B cell (primary cell): ENCODE measurements around the gene PRKCA. TPM values are rescaled to one million over a fixed set of nuclear protein-coding genes. Genes with fewer than 3 reads are reported as not detected.

Experiments
- ATAC-seq: fragments of 200-7000 bp; cut with Tn5 transposase; one replicate; pipeline ENCODE4 v1.10.0; 2021; ENCODE audit warnings: low read depth, mild to moderate bottlenecking, moderate number of reproducible peaks, moderate library complexity
- CTCF ChIA-PET: fragments of 350-600 bp; sonication (Branson Sonifier 250); formaldehyde crosslinking; loops from one replicate; lab custom pipeline; 2021; ENCODE audit warnings: antibody characterized with exemption, inconsistent platforms; lab: Charles Lee
- POLR2A ChIA-PET: fragments of 350-600 bp; sonication (Branson Sonifier 250); formaldehyde crosslinking; loops from one replicate; lab custom pipeline; 2021; ENCODE audit warnings: antibody characterized with exemption; lab: Charles Lee
- DNase-seq: peaks from one replicate; pipeline ENCODE4 v3.0.0; 2013
- H2AFZ ChIP-seq: 2 replicates; pipeline ENCODE4 v1.6.1; 2012; ENCODE audit warnings: mild to moderate bottlenecking, low read depth, low read length; ENCODE audit not compliant: insufficient read depth, poor library complexity, severe bottlenecking
- H3K27ac ChIP-seq, 2 donors: 1 replicate in 1 of 2; 2 replicates in 1 of 2; pipeline ENCODE4 v1.5.1; 2012 to 2013; ENCODE audit warnings: low read length in 2 of 2, mild to moderate bottlenecking in 2 of 2, moderate library complexity in 1 of 2
- H3K27me3 ChIP-seq, 4 experiments: fragments of 200-600 bp in 1 of 4; sonication (generic) in 1 of 4; replicated peaks in 1 of 4; 1 replicate in 2 of 4; 2 replicates in 2 of 4; pipeline versions ENCODE4 v1.6.1 to v1.7.0; 2013 to 2016; ENCODE audit warnings: low read length in 3 of 4, mild to moderate bottlenecking in 2 of 4, mixed read lengths in 1 of 4, moderate library complexity in 1 of 4; ENCODE audit not compliant: insufficient read depth in 4 of 4, control insufficient read depth in 3 of 4; ENCODE audit errors: control extremely low read depth in 1 of 4
- H3K36me3 ChIP-seq, 2 experiments: replicated peaks in 1 of 2; 1 replicate in 1 of 2; 2 replicates in 1 of 2; pipeline versions ENCODE4 v1.6.1 to v1.7.1; 2013; ENCODE audit warnings: low read length in 1 of 2; ENCODE audit not compliant: insufficient read depth in 2 of 2, control insufficient read depth in 1 of 2; ENCODE audit errors: control extremely low read depth in 1 of 2, extremely low read depth in 1 of 2
- H3K4me1 ChIP-seq, 2 donors: fragments of 200-600 bp in 1 of 2; sonication (generic) in 1 of 2; 1 replicate in 1 of 2; 2 replicates in 1 of 2; pipeline versions ENCODE4 v1.5.1 to v1.6.1; 2013 to 2017; ENCODE audit warnings: low read length in 2 of 2; ENCODE audit not compliant: control insufficient read depth in 2 of 2, insufficient read depth in 2 of 2
- H3K4me2 ChIP-seq: replicated peaks from 2 replicates; pipeline ENCODE3; 2012; ENCODE audit warnings: mild to moderate bottlenecking, low read depth, low read length; ENCODE audit not compliant: poor library complexity, severe bottlenecking
- H3K4me3 ChIP-seq, 5 experiments: fragments of 200-600 bp in 1 of 5; sonication (generic) in 1 of 5; 1 replicate in 3 of 5; 2 replicates in 2 of 5; pipeline versions ENCODE4 v1.5.1 to v1.7.0; 2011 to 2016; ENCODE audit warnings: low read length in 4 of 5, mild to moderate bottlenecking in 4 of 5, low read depth in 2 of 5, control low read depth in 1 of 5, moderate library complexity in 1 of 5; ENCODE audit not compliant: insufficient read depth in 1 of 5; ENCODE audit errors: control extremely low read depth in 1 of 5, extremely low read depth in 1 of 5
- H3K79me2 ChIP-seq: fragments of 200-600 bp; sonication (generic); one replicate; pipeline ENCODE4 v1.6.0; 2016; ENCODE audit warnings: low read length; ENCODE audit not compliant: control insufficient read depth, insufficient read depth
- H3K9ac ChIP-seq: fragments of 200-600 bp; sonication (generic); 2 replicates; pipeline ENCODE4 v1.6.1; 2017; ENCODE audit warnings: mild to moderate bottlenecking, low read length, moderate library complexity
- H3K9me3 ChIP-seq, 3 donors: one replicate each; pipeline versions ENCODE4 v1.6.1 to v1.7.1; 2013; ENCODE audit warnings: low read length in 2 of 3; ENCODE audit not compliant: control insufficient read depth in 2 of 3, insufficient read depth in 1 of 3; ENCODE audit errors: control extremely low read depth in 1 of 3
- H4K20me1 ChIP-seq: 2 replicates; pipeline ENCODE4 v1.6.0; 2012; ENCODE audit warnings: mild to moderate bottlenecking, low read length; ENCODE audit not compliant: insufficient read depth, control insufficient read depth, poor library complexity, severe bottlenecking
- H3K27ac Mint-ChIP-seq: one replicate; pipeline ENCODE4 v1.8.0; 2021; ENCODE audit warnings: mixed read lengths
- H3K27me3 Mint-ChIP-seq: one replicate; pipeline ENCODE4 v1.8.0; 2021; ENCODE audit warnings: mixed read lengths
- H3K4me1 Mint-ChIP-seq: one replicate; pipeline ENCODE4 v1.8.0; 2021; ENCODE audit warnings: mixed read lengths
- H3K4me3 Mint-ChIP-seq: one replicate; pipeline ENCODE4 v1.8.0; 2021; ENCODE audit warnings: mixed read lengths
- H3K9me3 Mint-ChIP-seq: one replicate; pipeline ENCODE4 v1.8.0; 2022; ENCODE audit warnings: mixed read lengths; ENCODE audit not compliant: insufficient read depth
- EZH2 ChIP-seq: IDR thresholded peaks from 2 replicates; pipeline ENCODE4 v1.6.1; 2012; ENCODE audit warnings: borderline replicate concordance, low read depth, mild to moderate bottlenecking, moderate library complexity, low read length; ENCODE audit not compliant: insufficient read depth, poor library complexity, severe bottlenecking
- WGBS: methylation state at CpG from one replicate; pipeline ENCODE4 v1.1.5; 2013; ENCODE audit warnings: missing lambda C conversion rate; ENCODE audit not compliant: insufficient coverage; 5-methylcytosine and 5-hydroxymethylcytosine counted together
- intact Hi-C: fragments of 100-400 bp; cut with micrococcal nuclease; formaldehyde crosslinking; loops from one replicate; pipeline ENCODE4 v1.10.0; 2022
- polyA plus RNA-seq: library from polyadenylated mRNA; depleted of rRNA; stranded (reverse); fragments of >200 nt; gene quantifications from 2 replicates; pipeline ENCODE4 v1.2.3, GENCODE V29; 2012
- total RNA-seq, 2 donors: library from RNA; stranded (reverse); fragments of 120-200 nt in 1 of 2; gene quantifications; 1 replicate in 1 of 2; 2 replicates in 1 of 2; pipeline versions ENCODE4 v1.2.3 to v1.2.4, GENCODE V29; 2013 to 2022
- TF ChIP-seq, protein P1 (sequence below): fragments of 200-600 bp; IDR thresholded peaks from one replicate; pipeline ENCODE4 v1.8.0; 2022; ENCODE audit warnings: antibody characterized with exemption, mild to moderate bottlenecking

The PRKCA gene
- total and polyA plus RNA-seq, 2 donors (not counting 1 experiment from before 2014, with no cell fraction given) = 0.33 to 7.7 TPM

DNA sequence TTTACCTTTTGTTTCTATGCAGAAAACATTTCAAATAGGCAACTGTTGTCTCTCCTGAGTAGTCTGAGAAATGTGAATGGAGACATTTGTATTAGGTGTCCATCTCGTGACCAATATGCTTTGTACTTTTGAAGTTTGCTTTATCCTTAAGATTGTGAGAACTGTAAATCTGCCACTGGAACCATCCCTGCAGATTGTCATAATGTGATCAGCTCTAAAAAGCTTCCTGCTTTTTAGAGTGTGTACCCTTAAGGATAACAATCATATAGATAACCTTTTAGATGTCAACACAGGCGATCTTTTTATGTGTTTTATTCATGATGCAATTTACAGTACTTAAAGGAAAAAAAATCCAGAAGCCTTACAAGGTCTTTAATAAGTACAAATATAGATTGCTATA lies 63.5 kb downstream of the PRKCA start:
- ATAC-seq (no peak), DNase-seq (no peak)
- H3K27ac Mint-ChIP-seq = no peak overlapping the region
- Histone ChIP-seq H3K27me3 (no peaks in the 10 kb centered on the region), H3K27ac (no peak overlapping the region), H3K4me1 (no peaks in the 10 kb centered on the region), H2AFZ (no peak overlapping the region), H4K20me1 (no peaks in the 10 kb centered on the region), H3K36me3 (no peaks in the 10 kb centered on the region), H3K4me3 (no peak overlapping the region), H3K4me2 (no peak overlapping the region), H3K9me3 (no peaks in the 10 kb centered on the region), H3K9ac (no peak overlapping the region), H3K79me2 (no peaks in the 10 kb centered on the region)
- 100% methylated on average over 1 of the region's 2 CpGs for WGBS
- no peak overlapping the region for H3K4me3 Mint-ChIP-seq
- ChIA-PET POLR2A (no interaction called here), CTCF (no interaction called here)
- H3K4me1 Mint-ChIP-seq = peaks cover 6% of the 10 kb centered on the region
- H3K9me3 Mint-ChIP-seq = no peaks in the 10 kb centered on the region
- intact Hi-C loops = no loop called here
- peaks cover 23% of the 10 kb centered on the region for H3K27me3 Mint-ChIP-seq
- TF ChIP-seq, protein P1, sequence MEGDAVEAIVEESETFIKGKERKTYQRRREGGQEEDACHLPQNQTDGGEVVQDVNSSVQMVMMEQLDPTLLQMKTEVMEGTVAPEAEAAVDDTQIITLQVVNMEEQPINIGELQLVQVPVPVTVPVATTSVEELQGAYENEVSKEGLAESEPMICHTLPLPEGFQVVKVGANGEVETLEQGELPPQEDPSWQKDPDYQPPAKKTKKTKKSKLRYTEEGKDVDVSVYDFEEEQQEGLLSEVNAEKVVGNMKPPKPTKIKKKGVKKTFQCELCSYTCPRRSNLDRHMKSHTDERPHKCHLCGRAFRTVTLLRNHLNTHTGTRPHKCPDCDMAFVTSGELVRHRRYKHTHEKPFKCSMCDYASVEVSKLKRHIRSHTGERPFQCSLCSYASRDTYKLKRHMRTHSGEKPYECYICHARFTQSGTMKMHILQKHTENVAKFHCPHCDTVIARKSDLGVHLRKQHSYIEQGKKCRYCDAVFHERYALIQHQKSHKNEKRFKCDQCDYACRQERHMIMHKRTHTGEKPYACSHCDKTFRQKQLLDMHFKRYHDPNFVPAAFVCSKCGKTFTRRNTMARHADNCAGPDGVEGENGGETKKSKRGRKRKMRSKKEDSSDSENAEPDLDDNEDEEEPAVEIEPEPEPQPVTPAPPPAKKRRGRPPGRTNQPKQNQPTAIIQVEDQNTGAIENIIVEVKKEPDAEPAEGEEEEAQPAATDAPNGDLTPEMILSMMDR = no peak
- no peak for TF ChIP-seq EZH2

DNA sequence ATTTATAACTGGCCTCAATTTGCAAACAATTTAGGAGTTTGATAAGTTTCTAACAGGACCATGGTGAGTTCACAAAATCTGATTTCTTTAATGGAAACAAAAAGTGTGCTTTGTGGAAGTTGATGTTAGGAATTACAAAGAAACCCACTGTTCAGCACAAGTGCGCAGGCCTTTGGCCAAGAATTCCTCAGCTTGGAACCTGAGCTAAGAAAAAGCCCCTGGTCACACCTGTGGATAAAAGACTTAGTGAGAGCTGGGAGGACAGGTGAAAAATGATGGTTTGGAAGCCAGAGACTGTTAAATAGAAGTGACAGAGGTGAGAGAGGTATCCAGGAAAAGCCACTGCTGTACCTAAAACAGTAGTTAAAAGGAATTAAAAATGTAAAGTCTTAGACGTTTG lies 64.7 kb downstream of the PRKCA start:
- peaks cover 6% of the 10 kb centered on the region for H3K4me1 Mint-ChIP-seq
- H3K27ac Mint-ChIP-seq = no peak overlapping the region
- ATAC-seq (no peak), DNase-seq (no peak)
- no peak overlapping the region for H2AFZ ChIP-seq
- H3K4me1 ChIP-seq = no peaks in the 10 kb centered on the region
- no peak overlapping the region for H3K4me3 Mint-ChIP-seq
- no peaks in the 10 kb centered on the region for H4K20me1 ChIP-seq
- no peak overlapping the region for H3K4me3 ChIP-seq
- 100% methylated on average over 1 of the region's 2 CpGs for WGBS
- TF ChIP-seq, protein P1 = no peak
- no peak for TF ChIP-seq EZH2
- intact Hi-C loops = no loop called here
- H3K27ac ChIP-seq = no peak overlapping the region
- H3K27me3 Mint-ChIP-seq = peaks cover 23% of the 10 kb centered on the region
- no peak overlapping the region for H3K9ac ChIP-seq
- no peaks in the 10 kb centered on the region for H3K27me3 ChIP-seq
- H3K36me3 ChIP-seq = no peaks in the 10 kb centered on the region
- CTCF ChIA-PET = no interaction called here
- H3K79me2 ChIP-seq = no peaks in the 10 kb centered on the region
- no peak overlapping the region for H3K4me2 ChIP-seq
- POLR2A ChIA-PET = no interaction called here
- no peaks in the 10 kb centered on the region for H3K9me3 ChIP-seq
- H3K9me3 Mint-ChIP-seq = no peaks in the 10 kb centered on the region
